ENCODE data around the gene ZFYVE26.
A peak's percentile ranks its signal among the peaks of the same experiment; 100 is the strongest.

Gene ZFYVE26

GRCh38 chr14:67816326-67817002 is at the start of gene ZFYVE26:
ZFYVE26 (minus strand) TSS chr14:67816590; CDS start chr14:67815963, 627 bp downstream.
- Histone ChIP-seq H3K9me3 (ENCODE audit: control insufficient read depth, insufficient read depth, low read depth, low read length) (no peaks in the 10 kb centered on the region), H3K36me3 (ENCODE audit: control insufficient read depth in 2 of 2, insufficient read depth in 1 of 2, low read length in 2 of 2) (peaks cover 5 to 19% of the 10 kb centered on the region in 2 experiments; a peak in 2 of 3 replicates), H3K4me1 (ENCODE audit: control insufficient read depth, insufficient read depth, low read length) (no peaks in the 10 kb centered on the region), H3K27ac (ENCODE audit: extremely low read depth, low read depth, low read length) (no peak within 1 kb of the TSS), H3K4me3 (ENCODE audit: low read depth, low read length) (peak within 1 kb of the TSS; percentile 86)
- POLR2A ChIA-PET: interaction anchor here (0.6 to 1.0 kb wide), 3 partner anchors 12 to 134 kb away, joined by 3 to 6 read pairs (median 4); no protein-coding TSS in a partner anchor
- CTCF ChIA-PET: interaction anchor here (0.6 kb wide), 1 partner anchor 181 kb away, joined by 4 read pairs; no protein-coding TSS in a partner anchor
- TF ChIP-seq ZNF830 (tag by site-specific recombination; IDR thresholded peaks at IDR 0.05; ENCODE audit: low read depth) (no peak), ZBTB21 (tag by site-specific recombination; IDR thresholded peaks at IDR 0.05) (no peak), ELK4 (IDR thresholded peaks at IDR 0.05; ENCODE audit: borderline replicate concordance, low read depth, low read length) (no peak), ZNF48 (tag by site-specific recombination; IDR thresholded peaks at IDR 0.05) (no peak), ZNF747 (tag by site-specific recombination; IDR thresholded peaks at IDR 0.05) (no peak), ZNF24 (tag by site-specific recombination; IDR thresholded peaks at IDR 0.05) (peak; percentile 93), ZNF214 (tag by site-specific recombination; IDR thresholded peaks at IDR 0.05; ENCODE audit: borderline replicate concordance) (no peak), REPIN1 (tag by site-specific recombination; IDR thresholded peaks at IDR 0.05; ENCODE audit: low read depth) (no peak), PRDM1 (tag by site-specific recombination; IDR thresholded peaks at IDR 0.05) (peak; percentile 80), ZNF324 (tag by site-specific recombination; IDR thresholded peaks at IDR 0.05) (no peak), ZNF670 (tag by site-specific recombination; IDR thresholded peaks at IDR 0.05; ENCODE audit: low read depth) (no peak), RBAK (tag by site-specific recombination; IDR thresholded peaks at IDR 0.05) (no peak), ZNF280C (tag by site-specific recombination; IDR thresholded peaks at IDR 0.05) (no peak), KLF9 (tag by site-specific recombination; IDR thresholded peaks at IDR 0.05; ENCODE audit: low read depth) (no peak), MYNN (tag by site-specific recombination; IDR thresholded peaks at IDR 0.05; ENCODE audit: borderline replicate concordance) (no peak), INSM2 (tag by site-specific recombination; IDR thresholded peaks at IDR 0.05) (peak; percentile 44; the same call in 1 of the 2 replicates), ZNF513 (tag by site-specific recombination; IDR thresholded peaks at IDR 0.05) (no peak), ZFHX2 (tag by site-specific recombination; conservative IDR thresholded peaks at IDR 0.05) (no peak; the same call in 1 of the 2 replicates), KLF17 (tag by site-specific recombination; IDR thresholded peaks at IDR 0.05) (0 out of 2 replicates have a peak, but pooled peaks have one; percentile 19), ZNF530 (tag by site-specific recombination; IDR thresholded peaks at IDR 0.05; ENCODE audit: low read depth) (no peak), ZNF701 (tag by site-specific recombination; IDR thresholded peaks at IDR 0.05) (no peak), ZNF423 (tag by site-specific recombination; IDR thresholded peaks at IDR 0.05) (no peak), ZNF837 (tag by site-specific recombination; IDR thresholded peaks at IDR 0.05) (no peak), ZBTB26 (tag by site-specific recombination; optimal IDR thresholded peaks at IDR 0.05) (no peak), ZNF623 (tag by site-specific recombination; IDR thresholded peaks at IDR 0.05) (no peak), BCL6B (tag by site-specific recombination; IDR thresholded peaks at IDR 0.05) (no peak), ZNF426 (tag by site-specific recombination; IDR thresholded peaks at IDR 0.05) (no peak), ZNF664 (tag by site-specific recombination; IDR thresholded peaks at IDR 0.05) (no peak)
